ENCODE data around the gene CLCN1.

- TF ChIP-seq CTCF (IDR thresholded peaks at IDR 0.05) = no peak
- no peak for TF ChIP-seq POLR2A (IDR thresholded peaks at IDR 0.05)
These were observed 71.5 kb downstream of the CLCN1 start for GRCh38 chr7:143387156-143387975.
